Neural progenitor cell (in vitro differentiated cells): ENCODE results near the gene PHB1. TPM values are rescaled to one million over a fixed set of nuclear protein-coding genes. Genes with fewer than 3 reads are reported as not detected.
A peak's percentile ranks its signal among the peaks of the same experiment; 100 is the strongest.

ENCODE experiments used
- DNase-seq: peaks from one replicate; pipeline ENCODE4 v3.0.0-alpha.2; 2016; ENCODE audit warnings: low spot score
- H2AFZ ChIP-seq: fragments of 200-600 bp; sonication (generic); replicated peaks from 2 replicates; pipeline ENCODE4 v1.6.1; 2016; ENCODE audit warnings: antibody characterized with exemption
- H3F3A ChIP-seq: fragments of 200-600 bp; sonication (generic); 2 replicates; pipeline ENCODE4 v1.6.1; 2016; ENCODE audit warnings: antibody characterized with exemption, low read depth
- H3K27ac ChIP-seq: fragments of 200-600 bp; sonication (generic); 2 replicates; pipeline ENCODE4 v1.5.1; 2016; ENCODE audit warnings: mild to moderate bottlenecking
- H3K27me3 ChIP-seq: fragments of 200-600 bp; sonication (generic); 2 replicates; pipeline ENCODE4 v1.6.1; 2016; ENCODE audit warnings: mild to moderate bottlenecking, moderate library complexity
- H3K36me3 ChIP-seq: fragments of 200-600 bp; sonication (generic); 2 replicates; pipeline ENCODE4 v1.5.1; 2016
- H3K4me1 ChIP-seq: fragments of 200-600 bp; sonication (generic); 2 replicates; pipeline ENCODE4 v1.6.1; 2016; ENCODE audit warnings: mixed run types
- H3K4me2 ChIP-seq: fragments of 200-600 bp; sonication (generic); 2 replicates; pipeline ENCODE4 v1.6.1; 2016
- H3K4me3 ChIP-seq: fragments of 200-600 bp; sonication (generic); 2 replicates; pipeline ENCODE4 v1.5.1; 2016
- H3K79me2 ChIP-seq: fragments of 200-600 bp; sonication (generic); 2 replicates; pipeline ENCODE4 v1.6.1; 2016; ENCODE audit warnings: low read depth
- H3K9ac ChIP-seq: fragments of 200-600 bp; sonication (generic); 2 replicates; pipeline ENCODE4 v1.6.1; 2016
- H3K9me3 ChIP-seq: fragments of 200-600 bp; sonication (generic); 2 replicates; pipeline ENCODE4 v1.5.1; 2016; ENCODE audit warnings: low read depth
- H4K20me1 ChIP-seq: fragments of 200-600 bp; sonication (generic); 2 replicates; pipeline ENCODE4 v1.6.1; 2016; ENCODE audit warnings: low read depth
- H3K27ac Mint-ChIP-seq: 3 replicates; pipeline ENCODE4 v1.8.0; 2021; ENCODE audit warnings: mixed read lengths
- H3K27me3 Mint-ChIP-seq: 2 replicates; pipeline ENCODE4 v1.8.0; 2022; ENCODE audit warnings: low read depth, mild to moderate bottlenecking, inconsistent platforms, moderate library complexity, mixed read lengths; ENCODE audit not compliant: insufficient read depth
- H3K36me3 Mint-ChIP-seq: 3 replicates; pipeline ENCODE4 v1.8.0; 2021; ENCODE audit warnings: mixed read lengths
- H3K4me1 Mint-ChIP-seq: 3 replicates; pipeline ENCODE4 v1.8.0; 2021; ENCODE audit warnings: mixed read lengths
- H3K4me3 Mint-ChIP-seq: 3 replicates; pipeline ENCODE4 v1.8.0; 2021; ENCODE audit warnings: mild to moderate bottlenecking, moderate library complexity, mixed read lengths
- H3K9me3 Mint-ChIP-seq: 3 replicates; pipeline ENCODE4 v1.8.0; 2020; ENCODE audit warnings: mixed read lengths
- EZH2 ChIP-seq: fragments of 200-600 bp; sonication (generic); IDR thresholded peaks from 2 replicates; pipeline ENCODE4 v1.6.1; 2017; ENCODE audit warnings: antibody characterized with exemption, mild to moderate bottlenecking, moderate library complexity
- EZH2phosphoT487 ChIP-seq: fragments of 200-600 bp; sonication (generic); IDR thresholded peaks from 2 replicates; pipeline ENCODE4 v1.6.1; 2017; ENCODE audit warnings: antibody characterized with exemption
- total RNA-seq: library from RNA; depleted of rRNA; stranded (reverse); fragments of >200 nt; gene quantifications from 2 replicates; pipeline ENCODE4 v1.2.3, GENCODE V29; 2015; ENCODE audit warnings: low replicate concordance
- TF ChIP-seq, protein P1 (sequence below): fragments of 200-600 bp; sonication (generic); IDR thresholded peaks from 2 replicates; pipeline ENCODE4 v1.5.1; 2017; ENCODE audit warnings: antibody characterized with exemption, mild to moderate bottlenecking

Gene PHB1
- total RNA-seq, 1 donor from 2014 or later: 126 TPM

DNA sequence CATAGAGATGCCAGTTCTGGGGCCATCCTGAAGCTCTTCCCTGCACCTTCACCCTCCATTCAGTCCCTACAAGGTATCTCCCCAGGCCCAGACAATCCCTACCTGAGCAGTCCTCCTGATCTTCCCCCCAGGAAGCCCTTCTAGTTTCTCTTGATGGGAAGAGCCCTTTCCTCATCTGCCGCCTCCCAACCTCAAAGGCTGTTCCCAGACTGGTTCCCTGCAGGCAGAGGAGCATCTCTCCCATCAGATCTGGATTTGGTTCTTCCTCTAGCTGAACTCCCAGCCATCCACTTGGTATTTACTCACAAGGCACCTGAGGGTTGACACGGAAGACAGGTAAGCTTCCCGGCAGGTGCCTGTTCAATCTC lies 24.6 kb upstream of the PHB1 start:
- Histone ChIP-seq H3K9me3 (no peaks in the 10 kb centered on the region), H2AFZ (no peak overlapping the region), H3K27me3 (no peaks in the 10 kb centered on the region), H3K36me3 (no peaks in the 10 kb centered on the region), H3K4me3 (peak overlapping the region; percentile 46), H3K9ac (no peak overlapping the region), H3K4me1 (peaks cover 39% of the 10 kb centered on the region), H3K27ac (no peak overlapping the region), H3F3A (peaks cover 41% of the 10 kb centered on the region), H3K4me2 (peak overlapping the region; percentile 94), H3K79me2 (no peaks in the 10 kb centered on the region), H4K20me1 (no peaks in the 10 kb centered on the region)
- peaks cover 54% of the 10 kb centered on the region for H3K4me1 Mint-ChIP-seq
- DNase-seq: no peak
- H3K9me3 Mint-ChIP-seq: no peaks in the 10 kb centered on the region
- peak overlapping the region; percentile 76 for H3K4me3 Mint-ChIP-seq
- peaks cover 44% of the 10 kb centered on the region for H3K27me3 Mint-ChIP-seq
- no peak for TF ChIP-seq EZH2phosphoT487
- TF ChIP-seq, protein P1, sequence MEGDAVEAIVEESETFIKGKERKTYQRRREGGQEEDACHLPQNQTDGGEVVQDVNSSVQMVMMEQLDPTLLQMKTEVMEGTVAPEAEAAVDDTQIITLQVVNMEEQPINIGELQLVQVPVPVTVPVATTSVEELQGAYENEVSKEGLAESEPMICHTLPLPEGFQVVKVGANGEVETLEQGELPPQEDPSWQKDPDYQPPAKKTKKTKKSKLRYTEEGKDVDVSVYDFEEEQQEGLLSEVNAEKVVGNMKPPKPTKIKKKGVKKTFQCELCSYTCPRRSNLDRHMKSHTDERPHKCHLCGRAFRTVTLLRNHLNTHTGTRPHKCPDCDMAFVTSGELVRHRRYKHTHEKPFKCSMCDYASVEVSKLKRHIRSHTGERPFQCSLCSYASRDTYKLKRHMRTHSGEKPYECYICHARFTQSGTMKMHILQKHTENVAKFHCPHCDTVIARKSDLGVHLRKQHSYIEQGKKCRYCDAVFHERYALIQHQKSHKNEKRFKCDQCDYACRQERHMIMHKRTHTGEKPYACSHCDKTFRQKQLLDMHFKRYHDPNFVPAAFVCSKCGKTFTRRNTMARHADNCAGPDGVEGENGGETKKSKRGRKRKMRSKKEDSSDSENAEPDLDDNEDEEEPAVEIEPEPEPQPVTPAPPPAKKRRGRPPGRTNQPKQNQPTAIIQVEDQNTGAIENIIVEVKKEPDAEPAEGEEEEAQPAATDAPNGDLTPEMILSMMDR: no peak
- TF ChIP-seq EZH2: no peak
- H3K27ac Mint-ChIP-seq: peak overlapping the region; percentile 72
- no peaks in the 10 kb centered on the region for H3K36me3 Mint-ChIP-seq

DNA sequence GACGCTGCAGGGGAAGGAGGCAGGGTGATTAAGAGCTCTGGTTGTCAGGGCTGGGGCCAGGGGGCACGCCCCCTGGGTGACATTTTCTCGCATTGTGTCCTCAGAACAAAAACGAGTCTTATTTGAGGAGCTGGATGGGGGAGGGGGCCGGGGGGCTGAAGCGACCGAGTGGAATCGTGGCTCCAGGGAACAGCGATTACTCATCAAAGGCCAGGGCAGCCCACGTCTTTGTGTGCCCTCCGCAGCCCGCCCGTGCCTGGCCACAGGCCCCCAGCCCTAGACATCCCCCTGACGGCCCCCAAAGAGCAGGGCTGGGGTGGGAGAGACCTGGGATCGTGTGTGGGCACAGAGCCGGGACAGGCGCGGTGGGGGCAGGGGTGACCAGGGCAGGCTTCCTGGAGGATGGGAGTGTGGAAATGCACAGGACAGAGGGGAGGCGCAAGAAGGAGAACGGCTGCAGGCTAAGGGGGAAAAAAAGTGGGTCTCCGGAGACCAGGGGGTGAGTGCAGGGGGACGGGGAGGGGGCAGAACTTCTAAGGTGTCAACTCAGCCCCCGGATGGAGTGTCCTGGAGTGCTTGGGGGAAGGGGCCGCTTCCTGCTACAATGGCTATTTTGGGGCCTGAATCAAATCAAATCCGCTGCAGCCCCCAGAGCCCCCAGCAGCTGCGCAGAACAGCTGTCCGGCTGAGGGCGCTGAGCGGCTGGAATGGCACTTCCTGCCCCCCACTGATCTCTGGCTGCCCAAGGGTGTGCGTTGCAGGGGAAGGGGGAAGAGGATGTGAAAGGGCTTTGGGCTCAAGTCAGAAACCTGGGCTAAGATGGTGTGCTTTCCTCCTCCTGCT lies 24.0 kb upstream of the PHB1 start:
- H3K4me3 ChIP-seq: peak overlapping the region; percentile 46
- Mint-ChIP-seq H3K27me3 (peaks cover 42% of the 10 kb centered on the region), H3K36me3 (no peaks in the 10 kb centered on the region), H3K4me3 (peak overlapping the region; percentile 76), H3K4me1 (peaks cover 54% of the 10 kb centered on the region), H3K27ac (peak overlapping the region; percentile 72), H3K9me3 (no peaks in the 10 kb centered on the region)
- H2AFZ ChIP-seq: peak overlapping the region; percentile 84
- H3K27me3 ChIP-seq: no peaks in the 10 kb centered on the region
- peaks cover 39% of the 10 kb centered on the region for H3K4me1 ChIP-seq
- peaks cover 41% of the 10 kb centered on the region for H3F3A ChIP-seq
- peak overlapping the region; percentile 94 for H3K4me2 ChIP-seq
- H3K36me3 ChIP-seq: no peaks in the 10 kb centered on the region
- H3K27ac ChIP-seq: peak overlapping the region; percentile 80
- no peak overlapping the region for H3K9ac ChIP-seq
- peak; percentile 90 for DNase-seq
- H3K9me3 ChIP-seq: no peaks in the 10 kb centered on the region
- no peaks in the 10 kb centered on the region for H4K20me1 ChIP-seq
- TF ChIP-seq, protein P1: peak; percentile 24
- TF ChIP-seq EZH2phosphoT487 (no peak), EZH2 (no peak)
- H3K79me2 ChIP-seq: no peaks in the 10 kb centered on the region

DNA sequence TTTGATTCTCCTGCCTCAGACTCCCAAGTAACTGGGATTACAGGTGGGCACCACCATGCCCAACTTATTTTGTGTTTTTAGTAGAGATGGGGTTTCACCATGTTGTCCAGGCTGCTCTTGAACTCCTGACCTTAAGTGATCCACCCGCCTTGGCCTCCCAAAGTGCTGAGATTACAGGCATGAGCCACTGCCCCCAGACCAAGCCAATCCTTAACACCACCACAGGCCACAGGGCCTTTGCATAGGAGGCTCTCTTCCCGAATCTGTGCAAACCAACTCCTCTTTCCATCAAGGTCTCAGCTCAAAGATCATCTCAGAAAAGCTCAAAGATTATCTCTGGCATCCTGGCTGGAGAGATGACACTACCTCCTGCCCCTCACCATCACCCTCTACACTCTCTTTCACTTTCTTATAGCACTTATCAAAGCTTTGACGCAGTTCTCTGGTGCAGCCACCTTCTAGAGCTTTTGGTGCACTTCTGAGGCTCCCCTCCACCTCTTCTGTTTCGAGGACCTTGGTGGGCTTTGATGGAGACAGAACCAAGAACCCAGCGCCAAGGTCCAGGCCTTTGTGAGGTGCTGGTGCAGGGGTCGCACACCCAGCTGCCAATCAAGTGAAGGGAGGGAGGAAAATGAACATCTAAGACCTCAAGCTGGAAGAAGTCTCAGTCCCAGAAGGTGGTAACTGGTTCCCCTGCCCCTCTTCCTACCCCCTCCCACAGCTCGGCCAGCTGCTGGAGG lies 23.2 kb upstream of the PHB1 start:
- no peaks in the 10 kb centered on the region for H3K9me3 Mint-ChIP-seq
- H3K9me3 ChIP-seq: no peaks in the 10 kb centered on the region
- H3K9ac ChIP-seq: no peak overlapping the region
- H3K27me3 ChIP-seq: no peaks in the 10 kb centered on the region
- H3K4me1 Mint-ChIP-seq: peaks cover 54% of the 10 kb centered on the region
- peak overlapping the region; percentile 46 for H3K4me3 ChIP-seq
- H4K20me1 ChIP-seq: no peaks in the 10 kb centered on the region
- TF ChIP-seq EZH2phosphoT487: no peak
- no peaks in the 10 kb centered on the region for H3K36me3 ChIP-seq
- H3K36me3 Mint-ChIP-seq: no peaks in the 10 kb centered on the region
- H3K27me3 Mint-ChIP-seq: peaks cover 35% of the 10 kb centered on the region
- peaks cover 41% of the 10 kb centered on the region for H3F3A ChIP-seq
- H3K79me2 ChIP-seq: no peaks in the 10 kb centered on the region
- peak overlapping the region; percentile 84 for H2AFZ ChIP-seq
- peak overlapping the region; percentile 80 for H3K27ac ChIP-seq
- peaks cover 39% of the 10 kb centered on the region for H3K4me1 ChIP-seq
- H3K27ac Mint-ChIP-seq: peak overlapping the region; percentile 16
- peak overlapping the region; percentile 94 for H3K4me2 ChIP-seq
- DNase-seq: no peak
- peak overlapping the region; percentile 76 for H3K4me3 Mint-ChIP-seq

DNA sequence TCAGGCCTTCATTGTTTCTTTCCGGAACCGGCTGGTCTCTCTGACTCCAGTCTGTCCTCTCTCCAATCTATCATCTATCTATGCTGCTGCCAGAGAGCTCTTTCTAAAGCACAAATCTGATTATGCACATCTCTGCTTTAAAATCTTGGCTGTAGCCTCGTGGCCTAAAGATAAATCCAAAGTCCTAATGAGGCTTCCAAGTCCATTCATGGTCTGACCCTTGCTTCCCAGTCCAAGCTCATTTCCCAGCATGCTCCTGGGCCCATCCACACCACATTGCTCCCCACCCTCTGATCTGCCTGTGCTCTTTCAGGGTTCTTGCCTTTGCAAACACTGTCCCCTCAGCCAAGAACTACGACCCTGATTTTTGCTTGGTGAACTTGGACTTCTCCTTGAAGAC lies 21.5 kb upstream of the PHB1 start:
- Histone ChIP-seq H3K4me2 (no peak overlapping the region), H3F3A (peaks cover 41% of the 10 kb centered on the region), H3K4me3 (no peak overlapping the region), H4K20me1 (no peaks in the 10 kb centered on the region), H2AFZ (no peak overlapping the region), H3K9ac (no peak overlapping the region), H3K79me2 (no peaks in the 10 kb centered on the region), H3K27ac (no peak overlapping the region), H3K27me3 (no peaks in the 10 kb centered on the region), H3K36me3 (no peaks in the 10 kb centered on the region), H3K9me3 (no peaks in the 10 kb centered on the region), H3K4me1 (peaks cover 34% of the 10 kb centered on the region)
- no peaks in the 10 kb centered on the region for H3K9me3 Mint-ChIP-seq
- no peak overlapping the region for H3K4me3 Mint-ChIP-seq
- peaks cover 32% of the 10 kb centered on the region for H3K27me3 Mint-ChIP-seq
- DNase-seq: no peak
- TF ChIP-seq, protein P1: no peak
- TF ChIP-seq EZH2: no peak
- TF ChIP-seq EZH2phosphoT487: no peak
- no peaks in the 10 kb centered on the region for H3K36me3 Mint-ChIP-seq
- no peak overlapping the region for H3K27ac Mint-ChIP-seq
- peaks cover 50% of the 10 kb centered on the region for H3K4me1 Mint-ChIP-seq
